Islet of Langerhans (tissue), 1 donor: ENCODE measurements around the gene POLR2F.

Experiments used
- FAIRE-seq: peaks from one replicate; lab custom pipeline; 2011; peaks lifted over from hg19 to GRCh38; lab: Jason Lieb, UNC

The POLR2F gene

GRCh38 chr22:37953437-37954179 lies at the start of gene POLR2F, which contains the start of gene C22orf23:
Gene POLR2F (plus strand): TSS chr22:37953699. CDS start chr22:37953788, 89 bp downstream.
Gene C22orf23 (minus strand): TSS chr22:37953601. CDS start chr22:37953149, 452 bp downstream.
- peak; percentile 87 for FAIRE-seq

GRCh38 chr22:37904572-37905533 lies 48.6 kb upstream of the POLR2F start:
- FAIRE-seq, result no peak

GRCh38 chr22:37905534-37906363 lies 47.8 kb upstream of the POLR2F start, which contains the start of gene MICALL1:
Gene MICALL1 (plus strand): TSS chr22:37906297. CDS start chr22:37906423, 126 bp downstream.
- FAIRE-seq, result no peak

- no peak for FAIRE-seq
Measured at GRCh38 chr22:37906364-37907008, 47.0 kb upstream of the POLR2F start.

GRCh38 chr22:37907036-37907954 lies 46.2 kb upstream of the POLR2F start:
- no peak for FAIRE-seq

GRCh38 chr22:37909766-37910165 lies 43.7 kb upstream of the POLR2F start:
- no peak for FAIRE-seq

- FAIRE-seq, result no peak
Measured at GRCh38 chr22:37910890-37911672, 42.4 kb upstream of the POLR2F start.

GRCh38 chr22:37911697-37912096 lies 41.8 kb upstream of the POLR2F start:
- FAIRE-seq, result no peak

- FAIRE-seq, result no peak
Measured at GRCh38 chr22:37912171-37912570, 41.3 kb upstream of the POLR2F start.

- FAIRE-seq, result no peak
Measured at GRCh38 chr22:37913233-37913721, 40.2 kb upstream of the POLR2F start.

GRCh38 chr22:37916311-37916710 lies 37.2 kb upstream of the POLR2F start:
- no peak for FAIRE-seq

GRCh38 chr22:37917874-37918548 lies 35.5 kb upstream of the POLR2F start:
- FAIRE-seq, result no peak

GRCh38 chr22:37918580-37919270 lies 34.8 kb upstream of the POLR2F start:
- no peak for FAIRE-seq

- FAIRE-seq, result no peak
Measured at GRCh38 chr22:37920126-37920525, 33.4 kb upstream of the POLR2F start.

GRCh38 chr22:37922191-37922590 lies 31.3 kb upstream of the POLR2F start:
- FAIRE-seq, result no peak

GRCh38 chr22:37923927-37924326 lies 29.6 kb upstream of the POLR2F start:
- no peak for FAIRE-seq

GRCh38 chr22:37924386-37925065 lies 29.0 kb upstream of the POLR2F start:
- no peak for FAIRE-seq

- no peak for FAIRE-seq
Measured at GRCh38 chr22:37925330-37925729, 28.2 kb upstream of the POLR2F start.
